H9 (cell line): ENCODE results near the gene C1orf74. TPM values are rescaled to one million over a fixed set of nuclear protein-coding genes. Genes with fewer than 3 reads are reported as not detected.

Source experiments
- DNase-seq: peaks from one replicate; pipeline ENCODE4 v3.0.0-alpha.2; 2017
- H2AFZ ChIP-seq: one replicate; pipeline ENCODE4 v1.6.1; 2013; ENCODE audit warnings: mild to moderate bottlenecking, low read length, control low read depth, moderate library complexity
- H2AK5ac ChIP-seq: 2 replicates; pipeline ENCODE4 v1.6.1; 2013; ENCODE audit warnings: low read length, control low read depth, mixed read lengths; ENCODE audit not compliant: insufficient read length
- H2BK120ac ChIP-seq: one replicate; pipeline ENCODE4 v1.6.1; 2013; ENCODE audit warnings: low read depth, mild to moderate bottlenecking, low read length, control low read depth, inconsistent platforms; ENCODE audit not compliant: poor library complexity, severe bottlenecking
- H2BK12ac ChIP-seq: 2 replicates; pipeline ENCODE4 v1.6.1; 2013; ENCODE audit warnings: low read length, control low read depth, mixed read lengths, low read depth; ENCODE audit not compliant: insufficient read length
- H2BK15ac ChIP-seq: 2 replicates; pipeline ENCODE4 v1.6.1; 2013; ENCODE audit warnings: low read depth, low read length, control low read depth
- H2BK20ac ChIP-seq: one replicate; pipeline ENCODE4 v1.6.1; 2013; ENCODE audit warnings: low read depth, mild to moderate bottlenecking, low read length, control low read depth, inconsistent platforms; ENCODE audit not compliant: poor library complexity, severe bottlenecking
- H2BK5ac ChIP-seq: 2 replicates; pipeline ENCODE4 v1.6.1; 2013; ENCODE audit warnings: low read length, control low read depth, mixed read lengths; ENCODE audit not compliant: insufficient read length
- H3K14ac ChIP-seq: 2 replicates; pipeline ENCODE4 v1.6.1; 2013; ENCODE audit warnings: low read length, control low read depth; ENCODE audit not compliant: insufficient read depth
- H3K18ac ChIP-seq: 2 replicates; pipeline ENCODE4 v1.6.1; 2013; ENCODE audit warnings: low read depth, mild to moderate bottlenecking, mixed read lengths, low read length, control low read depth; ENCODE audit not compliant: insufficient read length
- H3K23ac ChIP-seq: 2 replicates; pipeline ENCODE4 v1.6.1; 2013; ENCODE audit warnings: low read length, control low read depth, mixed read lengths, low read depth; ENCODE audit not compliant: insufficient read length
- H3K23me2 ChIP-seq: 2 replicates; pipeline ENCODE4 v1.6.1; 2013; ENCODE audit warnings: low read depth, mild to moderate bottlenecking, mixed read lengths, low read length, control low read depth; ENCODE audit not compliant: insufficient read length, poor library complexity, severe bottlenecking
- H3K27ac ChIP-seq: 2 replicates; pipeline ENCODE4 v1.5.1; 2013; ENCODE audit warnings: low read length, control low read depth, mixed read lengths, low read depth; ENCODE audit not compliant: insufficient read length
- H3K27me3 ChIP-seq: 2 replicates; pipeline ENCODE4 v1.6.1; 2013; ENCODE audit warnings: low read length, control low read depth, inconsistent platforms; ENCODE audit not compliant: insufficient read depth
- H3K4ac ChIP-seq: 2 replicates; pipeline ENCODE4 v1.6.1; 2013; ENCODE audit warnings: low read depth, mild to moderate bottlenecking, control low read depth, inconsistent platforms, low read length, moderate library complexity
- H3K4me1 ChIP-seq: 2 replicates; pipeline ENCODE4 v1.6.1; 2013; ENCODE audit warnings: low read length, control low read depth, inconsistent platforms; ENCODE audit not compliant: insufficient read depth
- H3K4me2 ChIP-seq: 2 replicates; pipeline ENCODE4 v1.6.1; 2013; ENCODE audit warnings: low read length, control low read depth, mixed read lengths; ENCODE audit not compliant: insufficient read length, insufficient read depth
- H3K56ac ChIP-seq: 2 replicates; pipeline ENCODE4 v1.6.1; 2013; ENCODE audit warnings: low read depth, mild to moderate bottlenecking, mixed read lengths, low read length, control low read depth; ENCODE audit not compliant: insufficient read length
- H3K79me1 ChIP-seq: 2 replicates; pipeline ENCODE4 v1.6.1; 2013; ENCODE audit warnings: low read depth, mild to moderate bottlenecking, moderate library complexity, low read length, control low read depth, inconsistent platforms; ENCODE audit not compliant: insufficient read depth, poor library complexity, severe bottlenecking
- H3K79me2 ChIP-seq: 2 replicates; pipeline ENCODE4 v1.6.1; 2013; ENCODE audit warnings: low read length, control low read depth, inconsistent platforms; ENCODE audit not compliant: insufficient read depth
- H3K9ac ChIP-seq: 2 replicates; pipeline ENCODE4 v1.6.1; 2013; ENCODE audit warnings: low read length, control low read depth, mixed read lengths; ENCODE audit not compliant: insufficient read length; ENCODE audit errors: extremely low read depth
- H3K9me3 ChIP-seq: one replicate; pipeline ENCODE4 v1.6.1; 2013; ENCODE audit warnings: low read depth, low read length, inconsistent platforms; ENCODE audit not compliant: control insufficient read depth
- H3T11ph ChIP-seq: one replicate; pipeline ENCODE4 v1.6.1; 2013; ENCODE audit warnings: mild to moderate bottlenecking, low read length, control low read depth, inconsistent platforms
- H4K20me1 ChIP-seq: one replicate; pipeline ENCODE4 v1.6.1; 2013; ENCODE audit not compliant: control insufficient read depth, insufficient read length, insufficient read depth
- H4K5ac ChIP-seq: 2 replicates; pipeline ENCODE4 v1.6.1; 2013; ENCODE audit warnings: low read depth, mild to moderate bottlenecking, mixed read lengths, low read length, control low read depth; ENCODE audit not compliant: insufficient read length
- H4K8ac ChIP-seq: replicated peaks from 2 replicates; pipeline ENCODE4 v1.6.1; 2013; ENCODE audit warnings: low read length, control low read depth, mixed read lengths, low read depth; ENCODE audit not compliant: insufficient read length
- H4K91ac ChIP-seq: 2 replicates; pipeline ENCODE4 v1.6.1; 2013; ENCODE audit warnings: low read depth, mild to moderate bottlenecking, moderate library complexity, mixed read lengths, low read length, control low read depth; ENCODE audit not compliant: insufficient read length
- H3K27ac Mint-ChIP-seq, 3 experiments: 2 replicates in 2 of 3; 3 replicates in 1 of 3; pipeline ENCODE4 v1.8.0; 2020 to 2021; ENCODE audit warnings: mixed read lengths in 3 of 3, mild to moderate bottlenecking in 1 of 3, moderate library complexity in 1 of 3
- H3K27me3 Mint-ChIP-seq: 2 replicates; pipeline ENCODE4 v1.8.0; 2021; ENCODE audit warnings: low read depth, mild to moderate bottlenecking, moderate library complexity, mixed read lengths
- H3K36me3 Mint-ChIP-seq, 3 experiments: 2 replicates in 2 of 3; 3 replicates in 1 of 3; pipeline ENCODE4 v1.8.0; 2020 to 2021; ENCODE audit warnings: low read depth in 3 of 3, mixed read lengths in 3 of 3; ENCODE audit not compliant: insufficient read depth in 1 of 3
- H3K4me1 Mint-ChIP-seq, 2 experiments: 2 replicates each; pipeline ENCODE4 v1.8.0; 2020; ENCODE audit warnings: mixed read lengths in 2 of 2
- H3K4me3 Mint-ChIP-seq, 2 experiments: 2 replicates in 1 of 2; 3 replicates in 1 of 2; pipeline ENCODE4 v1.8.0; 2020 to 2021; ENCODE audit warnings: mild to moderate bottlenecking in 2 of 2, mixed read lengths in 2 of 2, moderate library complexity in 1 of 2
- H3K9me3 Mint-ChIP-seq, 2 experiments: 2 replicates in 1 of 2; 3 replicates in 1 of 2; pipeline ENCODE4 v1.8.0; 2020; ENCODE audit warnings: mild to moderate bottlenecking in 2 of 2, mixed read lengths in 2 of 2, moderate library complexity in 1 of 2
- CTCF ChIP-seq: fragments of 200-600 bp; sonication (generic); conservative IDR thresholded peaks from 3 replicates; pipeline ENCODE4 v1.8.0; 2021; ENCODE audit warnings: antibody characterized with exemption, mild to moderate bottlenecking
- WGBS: extraction: QIAGEN DNeasy Blood & Tissue Kit; methylation state at CpG from one replicate; pipeline ENCODE4 v1.1.7; 2013; ENCODE audit warnings: missing lambda C conversion rate, low lambda C conversion rate, mixed read lengths; ENCODE audit not compliant: insufficient read length; ENCODE audit errors: extremely low coverage; 5-methylcytosine and 5-hydroxymethylcytosine counted together
- total RNA-seq: library from RNA; stranded (reverse); gene quantifications from 2 replicates; pipeline ENCODE4 v1.2.1, GENCODE V29; 2021

C1orf74 gene
- total RNA-seq, 1 experiment from 2014 or later = 2.4 TPM

- H3K56ac ChIP-seq = no peak overlapping the region
- no peaks in the 10 kb centered on the region for H3K36me3 Mint-ChIP-seq
- H4K91ac ChIP-seq = no peak overlapping the region
- no peak overlapping the region for H2BK15ac ChIP-seq
- H3K27ac Mint-ChIP-seq = no peak overlapping the region
- no peak overlapping the region for H2AFZ ChIP-seq
- no peaks in the 10 kb centered on the region; the same call in 1 of the 2 replicates for H3K27me3 ChIP-seq
- H2BK20ac ChIP-seq = no peak overlapping the region
- no CpG with 5 or more reads among the region's 2 CpGs for WGBS
- H3K9me3 Mint-ChIP-seq = no peaks in the 10 kb centered on the region
- no peak overlapping the region for H3K4ac ChIP-seq
- peaks cover 58% of the 10 kb centered on the region for H3K27me3 Mint-ChIP-seq
- no peak overlapping the region for H3K4me3 Mint-ChIP-seq
- no peak overlapping the region for H3K4me2 ChIP-seq
- H3K79me1 ChIP-seq = no peaks in the 10 kb centered on the region
- H3K27ac ChIP-seq = no peak overlapping the region
- H4K20me1 ChIP-seq = no peaks in the 10 kb centered on the region
- H3K14ac ChIP-seq = no peak overlapping the region
- H3K18ac ChIP-seq = no peak overlapping the region
- H2BK5ac ChIP-seq = no peak overlapping the region
- no peak overlapping the region for H4K8ac ChIP-seq
- H4K5ac ChIP-seq = no peak overlapping the region
- H3K4me1 Mint-ChIP-seq = no peaks in the 10 kb centered on the region
- DNase-seq = no peak
- H3K79me2 ChIP-seq = no peaks in the 10 kb centered on the region
- no peak overlapping the region for H3K23ac ChIP-seq
- no peak overlapping the region for H2BK120ac ChIP-seq
- H3K4me1 ChIP-seq = no peaks in the 10 kb centered on the region
- no peaks in the 10 kb centered on the region for H3K9me3 ChIP-seq
- no peak overlapping the region for H3T11ph ChIP-seq
- no peak overlapping the region for H2AK5ac ChIP-seq
- no peaks in the 10 kb centered on the region for H3K23me2 ChIP-seq
- no peak overlapping the region for H2BK12ac ChIP-seq
- TF ChIP-seq CTCF = no peak
- H3K9ac ChIP-seq = no peak overlapping the region
Observed at GRCh38 chr1:209741889-209742288, 42.5 kb downstream of the C1orf74 start.
